ENCODE measurements around the gene PHLDA2. TPM values are rescaled to one million over a fixed set of nuclear protein-coding genes. Genes with fewer than 3 reads are reported as not detected.

PHLDA2 gene
- total RNA-seq, 1 donor from 2014 or later: 7.2 TPM

DNA sequence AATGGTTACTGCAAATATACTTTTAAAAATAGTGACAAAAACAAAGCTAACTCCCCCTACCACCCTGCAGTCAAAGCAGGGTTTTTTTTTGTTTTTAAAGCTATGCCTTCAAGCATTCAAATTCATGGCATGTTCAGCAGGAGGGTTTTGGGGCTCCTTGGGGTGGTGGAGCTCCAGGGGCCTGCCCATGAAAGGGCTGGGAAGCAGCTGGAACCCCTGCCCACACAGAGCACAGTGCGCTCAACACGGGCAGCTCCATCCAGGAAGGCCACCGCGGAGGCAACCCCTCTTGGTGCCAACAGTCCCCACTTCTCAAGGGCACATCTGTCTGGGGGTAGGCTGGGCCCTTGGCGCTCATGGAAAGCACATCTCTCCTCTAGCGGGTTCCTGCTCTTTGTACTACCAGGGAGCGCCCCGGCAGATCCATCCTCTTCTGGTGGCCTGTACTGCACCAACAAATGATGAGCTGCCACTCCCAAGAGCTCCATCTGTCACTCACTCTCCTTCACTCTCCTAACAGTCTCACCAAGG, 16.6 kb upstream of the PHLDA2 start:
- peak overlapping the region; percentile 39 for H3K4me3 ChIP-seq

DNA sequence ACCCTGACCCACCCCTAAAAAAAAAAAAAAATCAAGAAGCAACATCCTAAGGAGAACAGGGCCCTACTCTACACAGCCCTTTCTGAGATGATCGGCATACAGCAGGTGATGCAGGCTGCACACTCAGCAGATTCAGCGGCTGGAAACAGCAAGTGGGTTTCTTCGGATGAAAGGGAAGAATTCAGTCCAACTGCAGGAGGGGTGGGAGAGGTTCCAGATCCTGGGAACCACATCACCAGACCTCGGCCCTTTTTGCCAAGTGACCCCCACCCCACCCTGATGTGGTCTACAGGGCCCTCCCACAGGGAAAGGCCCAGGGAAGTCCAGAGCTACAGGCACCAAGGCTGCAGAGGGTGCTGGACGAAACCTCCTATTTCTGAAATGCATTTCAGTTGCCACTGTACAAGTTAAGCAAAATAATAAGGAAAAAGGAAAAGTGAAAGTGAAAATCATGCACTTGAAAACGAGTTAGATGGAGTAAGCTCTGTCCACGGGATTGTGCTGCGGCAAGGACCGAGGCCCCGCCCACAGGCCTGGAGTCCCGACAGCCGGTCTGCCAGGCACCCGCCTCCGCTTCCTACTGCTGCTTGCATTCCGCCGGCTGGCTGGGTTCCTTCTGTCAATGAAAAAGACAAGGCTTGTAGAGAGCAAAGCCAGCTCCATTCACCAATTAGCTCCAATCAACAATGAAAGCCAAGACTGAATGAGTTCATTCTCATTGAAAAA, 16.0 kb upstream of the PHLDA2 start:
- H3K4me1 ChIP-seq: peaks cover 40% of the 10 kb centered on the region
- H3K27me3 ChIP-seq (ENCODE audit: low read depth): no peaks in the 10 kb centered on the region
- DNase-seq (peak; percentile 97), ATAC-seq (peak; percentile 89 to 92)
- TF ChIP-seq, protein P1, sequence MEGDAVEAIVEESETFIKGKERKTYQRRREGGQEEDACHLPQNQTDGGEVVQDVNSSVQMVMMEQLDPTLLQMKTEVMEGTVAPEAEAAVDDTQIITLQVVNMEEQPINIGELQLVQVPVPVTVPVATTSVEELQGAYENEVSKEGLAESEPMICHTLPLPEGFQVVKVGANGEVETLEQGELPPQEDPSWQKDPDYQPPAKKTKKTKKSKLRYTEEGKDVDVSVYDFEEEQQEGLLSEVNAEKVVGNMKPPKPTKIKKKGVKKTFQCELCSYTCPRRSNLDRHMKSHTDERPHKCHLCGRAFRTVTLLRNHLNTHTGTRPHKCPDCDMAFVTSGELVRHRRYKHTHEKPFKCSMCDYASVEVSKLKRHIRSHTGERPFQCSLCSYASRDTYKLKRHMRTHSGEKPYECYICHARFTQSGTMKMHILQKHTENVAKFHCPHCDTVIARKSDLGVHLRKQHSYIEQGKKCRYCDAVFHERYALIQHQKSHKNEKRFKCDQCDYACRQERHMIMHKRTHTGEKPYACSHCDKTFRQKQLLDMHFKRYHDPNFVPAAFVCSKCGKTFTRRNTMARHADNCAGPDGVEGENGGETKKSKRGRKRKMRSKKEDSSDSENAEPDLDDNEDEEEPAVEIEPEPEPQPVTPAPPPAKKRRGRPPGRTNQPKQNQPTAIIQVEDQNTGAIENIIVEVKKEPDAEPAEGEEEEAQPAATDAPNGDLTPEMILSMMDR (IDR thresholded peaks at IDR 0.05): no peak
- H3K9me3 ChIP-seq: no peaks in the 10 kb centered on the region
- peaks cover 54% of the 10 kb centered on the region for H3K36me3 ChIP-seq
- H3K27ac ChIP-seq: peak overlapping the region; percentile 64
- intact Hi-C loops (cut with DNase I): no loop called here
- peak overlapping the region; percentile 39 for H3K4me3 ChIP-seq

More for the DNA sequence above, 16.6 kb upstream of the PHLDA2 start:
- no peak for ATAC-seq
- TF ChIP-seq, protein P1 (IDR thresholded peaks at IDR 0.05): no peak
- no peaks in the 10 kb centered on the region for H3K9me3 ChIP-seq
- no peak for DNase-seq
- H3K27me3 ChIP-seq (ENCODE audit: low read depth): no peaks in the 10 kb centered on the region
- intact Hi-C loops (cut with DNase I): no loop called here
- H3K36me3 ChIP-seq: peaks cover 61% of the 10 kb centered on the region
- peaks cover 33% of the 10 kb centered on the region for H3K4me1 ChIP-seq
- peak overlapping the region; percentile 64 for H3K27ac ChIP-seq

DNA sequence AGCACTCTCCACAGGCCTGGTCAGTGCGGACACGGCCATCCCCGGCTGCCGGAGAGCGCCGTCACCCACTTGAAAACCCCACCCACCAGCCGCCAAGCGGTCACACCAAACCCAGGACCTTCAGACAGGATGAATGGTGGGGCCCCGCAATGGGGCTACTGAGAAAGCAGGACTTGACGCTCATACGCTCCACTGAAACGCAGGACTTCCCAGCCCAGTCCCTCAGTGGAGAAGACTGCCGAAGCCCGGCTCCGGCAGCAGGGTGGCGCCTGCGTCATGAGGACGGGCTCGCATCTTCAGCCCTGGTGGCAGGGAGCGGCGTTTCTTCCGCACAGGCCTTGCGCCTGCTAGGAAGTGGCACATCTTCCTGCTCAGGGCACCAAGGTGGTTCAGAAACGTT, 15.3 kb upstream of the PHLDA2 start:
- no peak overlapping the region for H3K4me3 ChIP-seq
- peaks cover 44% of the 10 kb centered on the region for H3K4me1 ChIP-seq
- H3K9me3 ChIP-seq: no peaks in the 10 kb centered on the region
- H3K27me3 ChIP-seq (ENCODE audit: low read depth): no peaks in the 10 kb centered on the region
- peaks cover 48% of the 10 kb centered on the region for H3K36me3 ChIP-seq
- H3K27ac ChIP-seq: peak overlapping the region; percentile 64
- ATAC-seq (peak; percentile 16 to 50), DNase-seq (no peak)
- TF ChIP-seq, protein P1 (IDR thresholded peaks at IDR 0.05): no peak
- intact Hi-C loops (cut with DNase I): no loop called here

DNA sequence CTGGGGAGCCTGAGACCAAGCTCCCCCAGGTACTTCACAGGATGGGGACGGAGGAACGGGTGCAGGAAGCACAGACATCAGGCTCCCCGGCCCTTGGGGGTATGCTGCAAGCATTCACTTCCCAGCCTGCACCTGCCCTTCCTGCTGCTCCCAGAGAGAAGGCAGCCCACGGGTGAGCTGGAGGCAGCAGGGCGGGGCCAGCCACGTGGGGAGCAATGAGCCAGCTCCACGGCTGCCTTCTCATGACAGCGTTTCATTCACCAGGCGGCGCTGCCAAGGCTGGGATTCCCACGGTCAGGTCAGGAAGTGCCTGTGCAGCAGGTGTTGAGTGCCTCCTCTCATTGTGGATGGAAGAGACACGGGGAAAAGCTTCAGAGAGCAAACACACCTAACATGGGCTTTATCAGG, 14.5 kb upstream of the PHLDA2 start:
- ATAC-seq: peak; percentile 39 to 52

DNA sequence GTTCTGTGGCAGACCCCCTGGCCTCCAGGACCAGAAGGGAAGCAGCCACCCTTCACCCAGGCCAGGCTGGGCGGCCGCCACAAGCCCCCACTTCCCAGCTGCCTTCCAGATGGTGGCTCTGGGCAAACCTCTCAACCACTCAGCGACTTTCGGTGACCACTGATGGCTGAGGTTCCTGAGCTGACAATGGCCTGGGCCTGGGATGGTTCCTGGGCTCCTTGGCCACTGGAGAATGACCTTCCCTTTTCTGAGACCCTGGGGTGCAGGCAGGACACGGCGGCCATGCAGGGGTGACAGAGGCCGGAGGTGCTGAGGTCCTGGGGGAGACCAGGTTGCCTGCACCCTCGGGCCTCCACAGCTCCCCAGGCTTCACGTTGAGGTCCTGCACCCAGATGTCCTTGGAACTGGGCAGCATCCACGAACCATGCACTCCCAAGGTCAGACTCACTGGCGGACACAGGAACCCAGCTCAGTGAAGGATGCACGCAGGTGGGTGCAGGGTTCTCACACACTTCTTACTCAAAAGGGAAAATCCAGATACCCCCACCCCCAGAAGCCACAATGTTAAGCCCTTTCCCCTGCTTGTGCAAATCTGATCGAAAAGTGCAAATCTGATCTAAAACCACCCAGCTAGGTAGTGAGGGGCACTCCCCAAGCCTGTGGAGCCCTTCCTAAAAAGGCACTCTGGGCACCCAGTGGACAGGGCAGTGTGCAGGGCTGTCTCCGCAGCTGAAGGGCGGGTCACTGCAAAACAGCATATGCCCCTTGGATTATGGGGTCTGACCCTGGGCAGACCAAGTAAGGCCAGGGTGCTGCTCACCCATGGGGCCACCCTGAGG, 13.9 kb upstream of the PHLDA2 start:
- intact Hi-C loops (cut with DNase I): no loop called here

More for the DNA sequence above, 14.5 kb upstream of the PHLDA2 start:
- H3K9me3 ChIP-seq: no peaks in the 10 kb centered on the region
- H3K4me3 ChIP-seq: no peak overlapping the region
- intact Hi-C loops (cut with DNase I): no loop called here
- H3K4me1 ChIP-seq: peaks cover 44% of the 10 kb centered on the region
- no peak overlapping the region for H3K27ac ChIP-seq
- no peaks in the 10 kb centered on the region for H3K27me3 ChIP-seq (ENCODE audit: low read depth)
- DNase-seq: peak; percentile 79
- peaks cover 40% of the 10 kb centered on the region for H3K36me3 ChIP-seq
- TF ChIP-seq, protein P1 (IDR thresholded peaks at IDR 0.05): no peak

More for the DNA sequence above, 13.9 kb upstream of the PHLDA2 start:
- DNase-seq (no peak), ATAC-seq (no peak)
- Histone ChIP-seq H3K27me3 (ENCODE audit: low read depth) (no peaks in the 10 kb centered on the region), H3K4me3 (no peak overlapping the region), H3K36me3 (peaks cover 33% of the 10 kb centered on the region), H3K9me3 (no peaks in the 10 kb centered on the region), H3K4me1 (peaks cover 44% of the 10 kb centered on the region), H3K27ac (no peak overlapping the region)
- TF ChIP-seq, protein P1 (IDR thresholded peaks at IDR 0.05): no peak

Measured in lower lobe of right lung (tissue), 2 donors.